ENCODE measurements around the gene N4BP2L2. TPM values are rescaled to one million over a fixed set of nuclear protein-coding genes. Genes with fewer than 3 reads are reported as not detected.

N4BP2L2 gene
- total and polyA plus RNA-seq, 2 of the 13 experiments (the other 11 are each of a cell fraction or from before 2014, with no cell fraction given): 58.9 to 81.2 TPM

DNA sequence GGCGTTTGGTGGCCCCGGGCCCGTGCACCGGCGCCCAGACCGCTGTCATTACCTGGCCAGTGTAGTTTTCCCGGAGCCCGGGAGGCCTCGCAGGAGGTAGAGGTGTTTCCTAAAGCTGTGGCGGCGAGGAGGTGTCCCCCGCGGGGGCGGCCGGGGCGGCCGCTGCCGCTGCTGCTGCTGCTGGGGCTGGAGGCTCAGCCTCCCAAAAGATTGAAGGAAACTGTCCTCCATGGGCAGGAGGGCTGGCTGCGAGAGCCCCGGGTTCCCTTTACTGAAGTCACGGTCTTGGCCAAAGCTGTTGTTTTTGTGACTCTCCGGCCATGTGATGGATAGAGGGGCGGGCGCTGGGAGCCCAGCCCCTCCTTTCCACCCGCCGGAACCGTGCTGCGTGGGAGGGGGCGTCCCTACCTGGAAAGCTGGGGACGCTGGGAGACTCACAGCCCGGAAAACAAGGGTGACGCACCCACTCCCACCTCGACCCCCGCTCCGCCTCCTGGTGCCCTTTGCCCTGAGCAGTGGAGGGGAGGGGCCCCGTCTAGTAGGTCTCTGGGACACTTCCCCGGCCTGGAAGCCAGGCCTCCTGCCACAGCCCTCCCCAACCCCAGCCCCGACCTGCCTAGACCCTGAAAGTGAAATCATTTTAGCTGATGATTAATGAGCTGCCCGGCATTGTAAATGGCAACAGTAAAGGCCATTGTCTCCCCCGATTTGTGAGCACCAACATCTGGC lies 110.6 kb downstream of the N4BP2L2 start, which contains the start of gene N4BP2L1 (continued):
- TF ChIP-seq, protein P1, sequence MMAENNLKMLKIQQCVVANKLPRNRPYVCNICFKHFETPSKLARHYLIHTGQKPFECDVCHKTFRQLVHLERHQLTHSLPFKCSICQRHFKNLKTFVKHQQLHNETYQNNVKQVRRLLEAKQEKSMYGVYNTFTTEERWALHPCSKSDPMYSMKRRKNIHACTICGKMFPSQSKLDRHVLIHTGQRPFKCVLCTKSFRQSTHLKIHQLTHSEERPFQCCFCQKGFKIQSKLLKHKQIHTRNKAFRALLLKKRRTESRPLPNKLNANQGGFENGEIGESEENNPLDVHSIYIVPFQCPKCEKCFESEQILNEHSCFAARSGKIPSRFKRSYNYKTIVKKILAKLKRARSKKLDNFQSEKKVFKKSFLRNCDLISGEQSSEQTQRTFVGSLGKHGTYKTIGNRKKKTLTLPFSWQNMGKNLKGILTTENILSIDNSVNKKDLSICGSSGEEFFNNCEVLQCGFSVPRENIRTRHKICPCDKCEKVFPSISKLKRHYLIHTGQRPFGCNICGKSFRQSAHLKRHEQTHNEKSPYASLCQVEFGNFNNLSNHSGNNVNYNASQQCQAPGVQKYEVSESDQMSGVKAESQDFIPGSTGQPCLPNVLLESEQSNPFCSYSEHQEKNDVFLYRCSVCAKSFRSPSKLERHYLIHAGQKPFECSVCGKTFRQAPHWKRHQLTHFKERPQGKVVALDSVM (CRISPR knock-in tag; IDR thresholded peaks at IDR 0.05): peak; percentile 77
- TF ChIP-seq FOXA3 (CRISPR knock-in tag; IDR thresholded peaks at IDR 0.05) (peak; percentile 35; the same call in 1 of the 2 replicates), SRSF9 (IDR thresholded peaks at IDR 0.05; ENCODE audit: borderline replicate concordance, insufficient read depth, low read depth, low read length, poor library complexity, severe bottlenecking) (no peak), RCOR2 (CRISPR knock-in tag; IDR thresholded peaks at IDR 0.05) (0 out of 2 replicates have a peak, but pooled peaks have one; percentile 15), SYNCRIP (IDR thresholded peaks at IDR 0.05; ENCODE audit: insufficient read depth, low read depth, low read length) (no peak), KDM6A (CRISPR knock-in tag; IDR thresholded peaks at IDR 0.05; ENCODE audit: low read depth) (peak; percentile 33; the same call in 1 of the 2 replicates), ZNF766 (CRISPR knock-in tag; IDR thresholded peaks at IDR 0.05; ENCODE audit: borderline replicate concordance) (0 out of 2 replicates have a peak, but pooled peaks have one; percentile 78), ZFY (CRISPR knock-in tag; IDR thresholded peaks at IDR 0.05) (peak; percentile 52; the same call in 1 of the 2 replicates), ZNF549 (CRISPR knock-in tag; IDR thresholded peaks at IDR 0.05) (no peak), ZNF143 (CRISPR knock-in tag; IDR thresholded peaks at IDR 0.05) (peak; percentile 84), ZSCAN20 (CRISPR knock-in tag; IDR thresholded peaks at IDR 0.05; ENCODE audit: borderline replicate concordance) (no peak), KLF12 (CRISPR knock-in tag; IDR thresholded peaks at IDR 0.05; ENCODE audit: borderline replicate concordance) (no peak; the same call in 1 of the 2 replicates), RXRA (CRISPR knock-in tag; IDR thresholded peaks at IDR 0.05) (peak; percentile 90), SUZ12 (IDR thresholded peaks at IDR 0.05; ENCODE audit: low read depth, low read length) (no peak), AKAP8 (CRISPR knock-in tag; IDR thresholded peaks at IDR 0.05) (peak; percentile 83; the same call in 1 of the 2 replicates), PHF8 (CRISPR knock-in tag; IDR thresholded peaks at IDR 0.05) (peak; percentile 65), CREM (IDR thresholded peaks at IDR 0.05) (peak; percentile 71), CREM (CRISPR knock-in tag; IDR thresholded peaks at IDR 0.05) (no peak), ZNF547 (CRISPR knock-in tag; IDR thresholded peaks at IDR 0.05) (peak; percentile 17; the same call in 1 of the 2 replicates), DMAP1 (CRISPR knock-in tag; IDR thresholded peaks at IDR 0.05) (0 out of 2 replicates have a peak, but pooled peaks have one; percentile 50), FOXJ3 (CRISPR knock-in tag; IDR thresholded peaks at IDR 0.05; ENCODE audit: borderline replicate concordance) (peak; percentile 81; the same call in 1 of the 2 replicates), GATAD1 (CRISPR knock-in tag; IDR thresholded peaks at IDR 0.05) (peak; percentile 66)
- TF ChIP-seq, protein P2, sequence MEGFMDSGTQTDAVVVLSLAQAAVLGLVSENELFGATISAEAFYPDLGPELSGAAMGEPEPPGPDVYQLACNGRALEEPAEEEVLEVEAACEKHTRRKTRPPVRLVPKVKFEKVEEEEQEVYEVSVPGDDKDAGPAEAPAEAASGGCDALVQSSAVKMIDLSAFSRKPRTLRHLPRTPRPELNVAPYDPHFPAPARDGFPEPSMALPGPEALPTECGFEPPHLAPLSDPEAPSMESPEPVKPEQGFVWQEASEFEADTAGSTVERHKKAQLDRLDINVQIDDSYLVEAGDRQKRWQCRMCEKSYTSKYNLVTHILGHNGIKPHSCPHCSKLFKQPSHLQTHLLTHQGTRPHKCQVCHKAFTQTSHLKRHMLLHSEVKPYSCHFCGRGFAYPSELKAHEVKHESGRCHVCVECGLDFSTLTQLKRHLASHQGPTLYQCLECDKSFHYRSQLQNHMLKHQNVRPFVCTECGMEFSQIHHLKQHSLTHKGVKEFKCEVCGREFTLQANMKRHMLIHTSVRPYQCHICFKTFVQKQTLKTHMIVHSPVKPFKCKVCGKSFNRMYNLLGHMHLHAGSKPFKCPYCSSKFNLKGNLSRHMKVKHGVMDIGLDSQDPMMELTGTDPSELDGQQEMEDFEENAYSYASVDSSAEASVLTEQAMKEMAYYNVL (CRISPR knock-in tag; IDR thresholded peaks at IDR 0.05; ENCODE audit: borderline replicate concordance): peak; percentile 34; the same call in 1 of the 2 replicates
- TF ChIP-seq, protein P3, sequence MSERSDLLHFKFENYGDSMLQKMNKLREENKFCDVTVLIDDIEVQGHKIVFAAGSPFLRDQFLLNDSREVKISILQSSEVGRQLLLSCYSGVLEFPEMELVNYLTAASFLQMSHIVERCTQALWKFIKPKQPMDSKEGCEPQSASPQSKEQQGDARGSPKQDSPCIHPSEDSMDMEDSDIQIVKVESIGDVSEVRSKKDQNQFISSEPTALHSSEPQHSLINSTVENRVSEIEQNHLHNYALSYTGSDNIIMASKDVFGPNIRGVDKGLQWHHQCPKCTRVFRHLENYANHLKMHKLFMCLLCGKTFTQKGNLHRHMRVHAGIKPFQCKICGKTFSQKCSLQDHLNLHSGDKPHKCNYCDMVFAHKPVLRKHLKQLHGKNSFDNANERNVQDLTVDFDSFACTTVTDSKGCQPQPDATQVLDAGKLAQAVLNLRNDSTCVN (CRISPR knock-in tag; IDR thresholded peaks at IDR 0.05; ENCODE audit: borderline replicate concordance): 0 out of 2 replicates have a peak, but pooled peaks have one; percentile 22
- TF ChIP-seq, protein P4, sequence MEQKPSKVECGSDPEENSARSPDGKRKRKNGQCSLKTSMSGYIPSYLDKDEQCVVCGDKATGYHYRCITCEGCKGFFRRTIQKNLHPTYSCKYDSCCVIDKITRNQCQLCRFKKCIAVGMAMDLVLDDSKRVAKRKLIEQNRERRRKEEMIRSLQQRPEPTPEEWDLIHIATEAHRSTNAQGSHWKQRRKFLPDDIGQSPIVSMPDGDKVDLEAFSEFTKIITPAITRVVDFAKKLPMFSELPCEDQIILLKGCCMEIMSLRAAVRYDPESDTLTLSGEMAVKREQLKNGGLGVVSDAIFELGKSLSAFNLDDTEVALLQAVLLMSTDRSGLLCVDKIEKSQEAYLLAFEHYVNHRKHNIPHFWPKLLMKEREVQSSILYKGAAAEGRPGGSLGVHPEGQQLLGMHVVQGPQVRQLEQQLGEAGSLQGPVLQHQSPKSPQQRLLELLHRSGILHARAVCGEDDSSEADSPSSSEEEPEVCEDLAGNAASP (CRISPR knock-in tag; IDR thresholded peaks at IDR 0.05; ENCODE audit: borderline replicate concordance): peak; percentile 65
